ENCODE data around the gene CEP20. TPM values are rescaled to one million over a fixed set of nuclear protein-coding genes. Genes with fewer than 3 reads are reported as not detected.
A peak's percentile ranks its signal among the peaks of the same experiment; 100 is the strongest.

The CEP20 gene
- polyA plus RNA-seq, 1 of the 3 experiments (the other 2 are of a cell fraction): 14.8 TPM

- Histone ChIP-seq H3K4me3 (ENCODE audit: low read depth in 2 of 2, low read length in 1 of 2) (no peak overlapping the region), H2AFZ (ENCODE audit: low read depth) (no peak overlapping the region), H3K9me2 (no peaks in the 10 kb centered on the region), H3F3A (replicated peaks; ENCODE audit: insufficient read depth) (peaks cover 9% of the 10 kb centered on the region), H4K20me1 (ENCODE audit: insufficient read depth) (no peaks in the 10 kb centered on the region), H3K79me2 (ENCODE audit: insufficient read depth) (no peaks in the 10 kb centered on the region), H3K27me3 (ENCODE audit: insufficient read depth) (no peaks in the 10 kb centered on the region), H3K9ac (no peak overlapping the region), H3K27ac (ENCODE audit: low read depth in 2 of 2, low read length in 1 of 2) (no peak overlapping the region), H3K9me3 (no peaks in the 10 kb centered on the region), H3K4me2 (no peak overlapping the region), H3K4me1 (ENCODE audit: control insufficient read depth in 1 of 2, insufficient read depth in 2 of 2, low read depth in 1 of 2, low read length in 1 of 2) (no peaks in the 10 kb centered on the region), H3K36me3 (replicated peaks in 1 of 2; ENCODE audit: control insufficient read depth in 1 of 2, insufficient read depth in 2 of 2, low read length in 1 of 2) (no peaks in the 10 kb centered on the region)
- 41% methylated on average over 5 of the region's 5 CpGs for WGBS (ENCODE audit: low lambda C conversion rate)
- TF ChIP-seq POLR2AphosphoS5 (IDR thresholded peaks at IDR 0.05; ENCODE audit: low read depth, low read length) (no peak), SMC3 (IDR thresholded peaks at IDR 0.05; ENCODE audit: low read depth, low read length) (no peak), FOSL2 (IDR thresholded peaks at IDR 0.05; ENCODE audit: borderline replicate concordance, low read depth) (peak; percentile 25; the same call in 1 of the 2 replicates), CTCF (IDR thresholded peaks at IDR 0.05) (no peak), IRF3 (IDR thresholded peaks at IDR 0.05; ENCODE audit: low read depth, low read length) (no peak), EZH2phosphoT487 (IDR thresholded peaks at IDR 0.05; ENCODE audit: borderline replicate concordance, low read depth) (no peak), TCF12 (IDR thresholded peaks at IDR 0.05) (peak; percentile 68), PBX3 (IDR thresholded peaks at IDR 0.05) (no peak), CHD2 (IDR thresholded peaks at IDR 0.05; ENCODE audit: low read length, partially characterized antibody) (no peak), NRF1 (IDR thresholded peaks at IDR 0.05; ENCODE audit: low read depth, low read length) (no peak), NFIC (IDR thresholded peaks at IDR 0.05; ENCODE audit: borderline replicate concordance) (no peak)
- POLR2A ChIA-PET: no interaction called here
- no peak for DNase-seq
- CTCF ChIA-PET: no interaction called here
These were observed 9.4 kb upstream of the CEP20 start for GRCh38 chr16:15897834-15898254.

- peaks cover 9% of the 10 kb centered on the region for H3F3A ChIP-seq (replicated peaks; ENCODE audit: insufficient read depth)
- TF ChIP-seq NRF1 (IDR thresholded peaks at IDR 0.05; ENCODE audit: low read depth, low read length) (no peak), FOSL2 (IDR thresholded peaks at IDR 0.05; ENCODE audit: borderline replicate concordance, low read depth) (no peak)
- H3K9me2 ChIP-seq: no peaks in the 10 kb centered on the region
- H4K20me1 ChIP-seq (ENCODE audit: insufficient read depth): no peaks in the 10 kb centered on the region
- H3K4me3 ChIP-seq (ENCODE audit: low read depth in 2 of 2, low read length in 1 of 2): no peak overlapping the region
- no peak overlapping the region for H3K9ac ChIP-seq
- CTCF ChIA-PET: no interaction called here
- DNase-seq: no peak
- no peak overlapping the region for H2AFZ ChIP-seq (ENCODE audit: low read depth)
- no peak overlapping the region for H3K27ac ChIP-seq (ENCODE audit: low read depth in 2 of 2, low read length in 1 of 2)
- no peak overlapping the region for H3K4me2 ChIP-seq
- WGBS (ENCODE audit: low lambda C conversion rate): 86% methylated on average over 8 of the region's 8 CpGs
- H3K4me1 ChIP-seq (ENCODE audit: control insufficient read depth in 1 of 2, insufficient read depth in 2 of 2, low read depth in 1 of 2, low read length in 1 of 2): no peaks in the 10 kb centered on the region
- POLR2A ChIA-PET: no interaction called here
- no peaks in the 10 kb centered on the region for H3K27me3 ChIP-seq (ENCODE audit: insufficient read depth)
- no peaks in the 10 kb centered on the region for H3K9me3 ChIP-seq
- H3K36me3 ChIP-seq (replicated peaks in 1 of 2; ENCODE audit: control insufficient read depth in 1 of 2, insufficient read depth in 2 of 2, low read length in 1 of 2): no peaks in the 10 kb centered on the region
- no peaks in the 10 kb centered on the region for H3K79me2 ChIP-seq (ENCODE audit: insufficient read depth)
These were observed 8.8 kb upstream of the CEP20 start for GRCh38 chr16:15897121-15897780.
